Nephron progenitor cell (in vitro differentiated cells): ENCODE measurements around the gene HS1BP3.

Experiments
- DNase-seq: peaks from one replicate; pipeline ENCODE4 v3.0.0; 2021
- H3K27ac Mint-ChIP-seq: 2 replicates; pipeline ENCODE4 v1.8.0; 2021; ENCODE audit warnings: mild to moderate bottlenecking, moderate library complexity, mixed read lengths
- H3K27me3 Mint-ChIP-seq: 2 replicates; pipeline ENCODE4 v1.8.0; 2021; ENCODE audit warnings: mild to moderate bottlenecking, low read depth, mixed read lengths; ENCODE audit not compliant: poor library complexity
- H3K36me3 Mint-ChIP-seq: 2 replicates; pipeline ENCODE4 v1.8.0; 2021; ENCODE audit warnings: low read depth, mixed read lengths
- H3K4me1 Mint-ChIP-seq: 2 replicates; pipeline ENCODE4 v1.8.0; 2021; ENCODE audit warnings: mixed read lengths
- H3K4me3 Mint-ChIP-seq: 2 replicates; pipeline ENCODE4 v1.8.0; 2021; ENCODE audit warnings: mild to moderate bottlenecking, moderate library complexity, mixed read lengths
- H3K9me3 Mint-ChIP-seq: 2 replicates; pipeline ENCODE4 v1.8.0; 2021; ENCODE audit warnings: mild to moderate bottlenecking, moderate library complexity, mixed read lengths
- TF ChIP-seq, protein P1 (sequence below): fragments of 200-600 bp; sonication (generic); IDR thresholded peaks from 2 replicates; pipeline ENCODE4 v1.5.0; 2021; ENCODE audit warnings: antibody characterized with exemption

Gene HS1BP3

DNA sequence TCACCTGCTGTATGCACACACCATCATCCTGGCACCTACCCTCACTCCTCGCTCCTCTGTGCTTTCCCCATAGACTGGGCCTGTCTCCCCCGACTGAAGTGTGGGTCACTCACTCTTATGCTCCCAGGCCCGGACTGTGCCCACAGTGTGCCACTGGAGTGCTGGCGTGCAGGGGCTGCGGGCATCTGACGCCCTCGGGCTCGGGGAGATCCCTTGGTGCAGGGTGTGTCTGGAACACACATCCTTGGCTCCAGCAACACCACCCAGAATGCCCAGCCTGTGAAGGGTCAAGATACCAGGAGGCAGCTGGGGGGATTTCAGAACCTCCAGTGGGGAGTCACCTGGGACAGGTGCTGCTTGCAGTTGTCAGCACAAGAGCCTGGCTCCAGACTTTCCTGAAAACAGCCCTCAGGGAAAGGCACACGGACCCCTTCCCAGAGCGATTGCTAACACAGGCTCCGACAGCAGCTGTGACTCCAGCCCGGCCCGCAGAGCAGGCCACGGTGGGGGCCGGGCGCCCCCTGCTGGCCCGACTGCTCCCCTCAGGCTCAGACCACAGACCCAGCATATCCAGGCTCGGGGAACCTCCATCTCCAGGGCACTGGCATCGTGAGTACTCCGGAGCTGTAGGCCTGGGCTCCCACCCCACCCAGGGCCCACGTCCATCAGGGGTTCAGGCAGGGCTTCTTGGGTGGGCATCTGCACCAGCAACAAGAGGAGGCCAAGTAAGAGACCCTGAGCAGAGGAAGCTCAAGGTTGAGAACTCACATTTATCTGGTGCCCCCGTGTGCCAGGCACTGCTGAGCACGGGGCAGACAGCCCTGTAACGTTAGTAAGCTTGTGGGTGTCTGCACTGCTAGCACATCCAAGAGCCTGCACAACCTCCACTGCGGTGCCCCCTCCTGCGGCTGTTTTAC lies 8.6 kb downstream of the HS1BP3 start:
- H3K4me1 Mint-ChIP-seq = peaks cover 15% of the 10 kb centered on the region
- TF ChIP-seq, protein P1, sequence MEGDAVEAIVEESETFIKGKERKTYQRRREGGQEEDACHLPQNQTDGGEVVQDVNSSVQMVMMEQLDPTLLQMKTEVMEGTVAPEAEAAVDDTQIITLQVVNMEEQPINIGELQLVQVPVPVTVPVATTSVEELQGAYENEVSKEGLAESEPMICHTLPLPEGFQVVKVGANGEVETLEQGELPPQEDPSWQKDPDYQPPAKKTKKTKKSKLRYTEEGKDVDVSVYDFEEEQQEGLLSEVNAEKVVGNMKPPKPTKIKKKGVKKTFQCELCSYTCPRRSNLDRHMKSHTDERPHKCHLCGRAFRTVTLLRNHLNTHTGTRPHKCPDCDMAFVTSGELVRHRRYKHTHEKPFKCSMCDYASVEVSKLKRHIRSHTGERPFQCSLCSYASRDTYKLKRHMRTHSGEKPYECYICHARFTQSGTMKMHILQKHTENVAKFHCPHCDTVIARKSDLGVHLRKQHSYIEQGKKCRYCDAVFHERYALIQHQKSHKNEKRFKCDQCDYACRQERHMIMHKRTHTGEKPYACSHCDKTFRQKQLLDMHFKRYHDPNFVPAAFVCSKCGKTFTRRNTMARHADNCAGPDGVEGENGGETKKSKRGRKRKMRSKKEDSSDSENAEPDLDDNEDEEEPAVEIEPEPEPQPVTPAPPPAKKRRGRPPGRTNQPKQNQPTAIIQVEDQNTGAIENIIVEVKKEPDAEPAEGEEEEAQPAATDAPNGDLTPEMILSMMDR = peak; percentile 94
- H3K36me3 Mint-ChIP-seq = no peaks in the 10 kb centered on the region
- no peaks in the 10 kb centered on the region for H3K9me3 Mint-ChIP-seq
- peak; percentile 87 for DNase-seq
- peaks cover 7% of the 10 kb centered on the region for H3K27me3 Mint-ChIP-seq
- no peak overlapping the region for H3K27ac Mint-ChIP-seq
- H3K4me3 Mint-ChIP-seq = no peak overlapping the region

DNA sequence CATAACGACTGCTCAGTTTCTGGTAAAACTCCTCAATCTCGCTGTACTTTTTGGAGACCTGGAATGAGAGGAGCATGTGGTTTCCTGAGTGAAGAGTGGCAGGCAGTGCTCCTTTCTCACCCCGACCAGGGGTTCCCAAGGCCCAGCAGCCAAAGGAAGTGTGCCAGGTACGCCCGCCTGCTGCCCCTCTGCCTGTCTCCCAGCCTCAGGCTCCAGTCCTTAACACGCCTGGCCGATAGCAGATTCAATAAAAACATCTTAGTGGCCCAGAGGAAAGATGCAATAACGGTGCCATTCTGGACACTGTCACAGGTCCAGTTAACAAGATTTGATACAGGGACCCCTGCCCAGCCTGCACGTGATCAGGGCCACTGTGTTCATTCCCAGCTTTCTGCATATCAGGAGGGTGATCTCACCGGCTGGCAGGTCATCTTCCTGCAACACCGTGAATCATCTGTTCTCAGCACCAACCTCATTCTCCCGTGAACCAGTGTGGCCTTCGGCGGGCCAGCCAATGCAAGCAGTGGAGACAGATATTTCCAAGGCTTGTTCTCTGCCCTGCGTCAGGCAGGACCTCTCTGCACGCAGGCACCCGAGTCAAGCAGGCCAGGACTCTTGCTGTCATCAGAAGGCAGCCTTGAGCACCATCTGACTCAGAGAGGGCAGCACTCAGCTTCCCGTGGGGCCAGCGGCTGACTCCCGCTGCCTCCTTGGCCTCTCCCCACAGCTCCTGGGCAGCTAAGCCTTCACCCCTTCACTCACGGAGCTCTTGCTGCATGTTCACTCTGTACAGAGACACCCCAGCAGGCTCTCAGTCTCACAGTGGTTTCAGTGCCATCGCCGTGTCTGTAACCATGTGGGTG lies 9.5 kb downstream of the HS1BP3 start:
- no peaks in the 10 kb centered on the region for H3K9me3 Mint-ChIP-seq
- DNase-seq = no peak
- H3K4me1 Mint-ChIP-seq = peaks cover 11% of the 10 kb centered on the region
- no peak overlapping the region for H3K27ac Mint-ChIP-seq
- H3K27me3 Mint-ChIP-seq = peaks cover 7% of the 10 kb centered on the region
- TF ChIP-seq, protein P1 = no peak
- H3K4me3 Mint-ChIP-seq = no peak overlapping the region
- H3K36me3 Mint-ChIP-seq = no peaks in the 10 kb centered on the region

DNA sequence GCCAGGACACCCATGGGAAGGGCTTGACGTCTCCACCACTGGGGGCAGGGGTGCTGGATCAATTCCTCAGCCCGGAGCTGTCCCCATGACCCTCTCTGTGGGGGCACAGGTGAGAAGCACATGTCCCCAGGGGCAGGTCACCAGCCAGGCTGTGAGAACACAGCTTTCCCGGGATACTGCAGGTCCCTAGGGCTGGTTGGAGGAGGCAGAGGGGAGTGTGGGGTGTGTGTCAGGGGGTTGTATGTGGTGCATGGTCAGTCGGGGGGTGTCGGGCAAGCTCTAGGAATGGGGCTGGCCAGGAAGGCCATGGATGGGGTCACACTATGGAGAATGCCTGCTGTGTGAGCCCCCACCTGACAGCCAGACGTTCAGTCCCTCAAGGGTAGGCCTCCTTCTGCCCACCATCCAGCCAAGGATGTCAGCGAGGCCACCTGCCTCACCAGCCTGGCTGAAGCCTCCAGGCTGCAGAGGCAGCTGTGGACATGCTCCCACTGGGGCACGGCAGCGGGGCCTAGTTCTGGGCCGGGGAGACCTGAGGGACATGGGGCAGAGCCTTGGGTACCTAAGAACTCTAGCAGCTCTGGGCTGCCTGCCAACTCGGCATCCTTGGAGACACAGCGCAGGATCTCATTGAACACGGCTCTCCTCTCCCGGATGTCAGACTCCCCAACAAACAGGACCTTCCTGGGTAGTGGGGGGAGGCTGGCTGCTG lies 10.3 kb downstream of the HS1BP3 start:
- Mint-ChIP-seq H3K27ac (no peak overlapping the region), H3K36me3 (no peaks in the 10 kb centered on the region), H3K4me1 (peaks cover 17% of the 10 kb centered on the region), H3K4me3 (no peak overlapping the region), H3K9me3 (no peaks in the 10 kb centered on the region), H3K27me3 (peaks cover 7% of the 10 kb centered on the region)
- TF ChIP-seq, protein P1 = no peak
- no peak for DNase-seq

DNA sequence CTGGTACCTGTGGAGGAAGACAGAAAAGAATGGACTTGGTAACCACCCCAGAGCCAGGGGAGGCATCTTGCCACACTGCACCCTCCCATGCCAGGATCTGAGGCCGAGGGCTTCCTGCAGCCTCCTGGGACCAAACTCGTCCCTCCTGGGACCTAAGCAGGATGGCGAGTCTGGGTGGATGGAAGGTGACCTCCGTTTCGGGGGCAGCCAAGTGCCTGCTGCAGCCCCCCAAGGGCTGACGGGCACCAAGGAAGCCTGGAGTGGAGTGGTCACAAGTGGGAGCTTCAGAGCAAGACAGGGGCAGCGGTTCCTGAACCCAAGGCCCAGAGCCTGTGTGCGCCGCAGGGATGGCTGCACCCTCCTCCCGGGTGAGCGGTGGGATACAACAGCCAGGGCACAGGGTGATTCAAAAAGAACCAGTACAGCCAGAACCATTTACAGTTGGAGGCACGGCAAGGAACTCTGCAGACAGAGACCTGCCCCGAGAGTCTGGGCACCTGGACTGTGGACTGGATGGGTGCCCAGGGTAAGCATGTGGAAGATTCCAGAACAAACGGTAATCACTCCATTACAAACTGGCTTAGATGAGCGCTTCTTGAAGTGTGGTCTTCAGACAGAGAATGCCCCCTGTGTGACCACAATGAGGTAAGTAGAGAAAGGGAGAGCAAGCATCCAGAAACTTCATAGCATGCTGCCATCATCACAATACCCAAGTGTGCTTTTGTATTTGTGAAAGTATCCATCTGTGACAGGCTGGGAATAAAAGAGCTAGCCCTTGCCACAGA lies 12.1 kb downstream of the HS1BP3 start:
- H3K4me1 Mint-ChIP-seq = peaks cover 27% of the 10 kb centered on the region
- TF ChIP-seq, protein P1 = no peak
- no peak for DNase-seq
- no peaks in the 10 kb centered on the region for H3K9me3 Mint-ChIP-seq
- no peak overlapping the region for H3K4me3 Mint-ChIP-seq
- no peak overlapping the region for H3K27ac Mint-ChIP-seq
- no peaks in the 10 kb centered on the region for H3K36me3 Mint-ChIP-seq
- no peaks in the 10 kb centered on the region for H3K27me3 Mint-ChIP-seq

DNA sequence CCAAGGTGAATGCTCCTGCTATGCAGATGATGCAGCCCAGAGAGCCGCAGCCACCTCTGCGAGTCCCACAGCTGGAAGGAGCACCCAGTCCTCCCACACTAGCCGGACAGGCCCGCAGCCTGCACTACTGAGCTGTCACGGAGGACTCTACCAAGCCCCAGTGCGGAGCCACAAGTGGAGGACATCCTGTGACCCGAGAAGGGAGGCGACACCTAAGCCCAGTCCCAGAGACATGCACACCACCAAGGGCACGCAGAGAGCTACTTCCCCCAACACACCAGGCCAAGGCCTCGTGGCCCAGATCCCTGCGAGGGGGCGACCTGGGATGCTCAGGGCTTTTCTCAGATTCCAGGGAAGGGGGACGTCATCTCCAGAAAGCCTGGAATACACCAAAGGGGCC lies 12.9 kb downstream of the HS1BP3 start:
- H3K4me1 Mint-ChIP-seq = peaks cover 27% of the 10 kb centered on the region
- H3K4me3 Mint-ChIP-seq = no peak overlapping the region
- no peak for DNase-seq
- no peaks in the 10 kb centered on the region for H3K9me3 Mint-ChIP-seq
- H3K27me3 Mint-ChIP-seq = peaks cover 4% of the 10 kb centered on the region
- H3K27ac Mint-ChIP-seq = no peak overlapping the region
- TF ChIP-seq, protein P1 = no peak
- no peaks in the 10 kb centered on the region for H3K36me3 Mint-ChIP-seq
